ENCODE measurements around the gene OSBPL2. TPM values are rescaled to one million over a fixed set of nuclear protein-coding genes. Genes with fewer than 3 reads are reported as not detected.

OSBPL2 gene
- total and polyA plus RNA-seq, 9 of the 15 experiments (the other 6 are each of a cell fraction or from before 2014, with no cell fraction given) = 2.5 to 25.6 (median 14.1) TPM

DNA sequence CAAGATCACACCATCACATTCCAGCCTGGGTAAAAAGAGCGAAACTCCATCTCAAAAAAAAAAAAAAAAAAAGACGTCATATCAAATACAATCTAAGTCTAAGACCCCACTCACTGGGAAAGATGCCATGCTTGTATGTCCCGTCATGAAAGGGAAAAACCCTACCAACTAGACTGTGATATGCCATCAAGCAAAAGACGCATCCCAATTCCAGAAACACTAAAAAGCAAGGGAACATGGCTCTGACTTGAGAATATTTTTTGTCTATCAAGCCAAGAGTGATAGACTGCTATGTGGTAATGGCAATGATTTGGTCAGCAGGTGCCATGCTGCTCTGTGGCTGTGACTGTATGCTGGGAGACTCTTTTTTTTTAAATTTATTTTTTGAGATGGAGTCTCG is 105.8 kb downstream of the OSBPL2 start:
- peaks cover 63% of the 10 kb centered on the region for H3K36me3 ChIP-seq (ENCODE audit: control insufficient read depth, insufficient read depth, low read length)
- BruUV-seq (replicated peaks) = no TSS peak
- intact Hi-C loops (cut with micrococcal nuclease) = no loop called here

More for the DNA sequence above, 105.8 kb downstream of the OSBPL2 start:
- no peaks in the 10 kb centered on the region for H3K27me3 ChIP-seq (ENCODE audit: control insufficient read depth in 2 of 2, insufficient read depth in 2 of 2, low read length in 2 of 2)
- no peak overlapping the region for H2AFZ ChIP-seq (ENCODE audit: low read depth, low read length)
- FAIRE-seq (no peak), DNase-seq (ENCODE audit: extremely low read depth in 1 of 4, low spot score in 3 of 4) (no peak), ATAC-seq (no peak)
- H3K27ac ChIP-seq (ENCODE audit: extremely low read depth, low read depth, low read length) = no peak overlapping the region
- TF ChIP-seq TFE3 (CRISPR knock-in tag; IDR thresholded peaks at IDR 0.05) (no peak), SUPT5H (IDR thresholded peaks at IDR 0.05) (0 out of 2 replicates have a peak, but pooled peaks have one; percentile 29)
- H3K79me2 ChIP-seq (ENCODE audit: control insufficient read depth, insufficient read depth, low read length) = no peaks in the 10 kb centered on the region
- no peak overlapping the region for H3K4me3 ChIP-seq
- no peaks in the 10 kb centered on the region for H4K20me1 ChIP-seq (replicated peaks; ENCODE audit: control insufficient read depth, insufficient read depth, low read length)
- no peaks in the 10 kb centered on the region for H3K9me1 ChIP-seq (ENCODE audit: control insufficient read depth, insufficient read depth, low read length)
- no peak overlapping the region for H3K4me2 ChIP-seq (ENCODE audit: insufficient read depth, low read length)
- ChIA-PET POLR2A (interaction anchor here (1.2 kb wide), 1 partner anchor 10 kb away, joined by 3 read pairs; no protein-coding TSS in a partner anchor), CTCF (ENCODE audit: low intra/inter-chr PET ratio) (no interaction called here)
- peaks cover 0 to 4% of the 10 kb centered on the region in 2 experiments; a peak in 1 of 5 replicates for H3K4me1 ChIP-seq (replicated peaks in 1 of 2; ENCODE audit: control insufficient read depth in 2 of 2, insufficient read depth in 2 of 2, low read length in 2 of 2)
- in situ Hi-C loops (cut with MboI) = no loop called here
- no peaks in the 10 kb centered on the region for H3K9me3 ChIP-seq (replicated peaks; ENCODE audit: control insufficient read depth, insufficient read depth, low read depth, low read length)
- H3K9ac ChIP-seq (ENCODE audit: insufficient read depth in 1 of 2, low read depth in 2 of 2, low read length in 2 of 2) = no peak overlapping the region
- 92% methylated on average over 5 of the region's 5 CpGs for WGBS (ENCODE audit: insufficient coverage, low coverage, missing lambda C conversion rate)

Data from K562 (cell line).